ENCODE measurements around the gene VMP1.
A peak's percentile ranks its signal among the peaks of the same experiment; 100 is the strongest.
"Not testable (repeated sequence)": the region's sequence is repeated elsewhere in the genome, so short reads cannot be mapped to it uniquely, and the experiment has no call there.

The VMP1 gene

GRCh38 chr17:59751955-59752413 is 44.5 kb downstream of the VMP1 start:
- TF ChIP-seq CTCF (IDR thresholded peaks at IDR 0.05; ENCODE audit: insufficient read depth, missing control alignments) = no peak
- FAIRE-seq = no peak
- no peak for DNase-seq (ENCODE audit: insufficient read length, low spot score)

GRCh38 chr17:59752446-59752845 is 45.0 kb downstream of the VMP1 start:
- DNase-seq (ENCODE audit: insufficient read length, low spot score) (no peak), FAIRE-seq (no peak)
- no peak for TF ChIP-seq CTCF (IDR thresholded peaks at IDR 0.05; ENCODE audit: insufficient read depth, missing control alignments)

GRCh38 chr17:59752922-59753321 is 45.5 kb downstream of the VMP1 start:
- TF ChIP-seq CTCF (IDR thresholded peaks at IDR 0.05; ENCODE audit: insufficient read depth, missing control alignments) = no peak
- no peak for DNase-seq (ENCODE audit: insufficient read length, low spot score)
- FAIRE-seq = no peak

GRCh38 chr17:59753522-59754467 is 46.3 kb downstream of the VMP1 start:
- FAIRE-seq (no peak), DNase-seq (ENCODE audit: insufficient read length, low spot score) (no peak)
- TF ChIP-seq CTCF (IDR thresholded peaks at IDR 0.05; ENCODE audit: insufficient read depth, missing control alignments) = peak; percentile 92

GRCh38 chr17:59754552-59754951 is 47.1 kb downstream of the VMP1 start:
- no peak for TF ChIP-seq CTCF (IDR thresholded peaks at IDR 0.05; ENCODE audit: insufficient read depth, missing control alignments)
- DNase-seq (ENCODE audit: insufficient read length, low spot score) = no peak
- FAIRE-seq = no peak

GRCh38 chr17:59755069-59755468 is 47.6 kb downstream of the VMP1 start:
- not testable (repeated sequence) for DNase-seq (ENCODE audit: insufficient read length, low spot score); FAIRE-seq

GRCh38 chr17:59756236-59756818 is 48.9 kb downstream of the VMP1 start:
- TF ChIP-seq CTCF (IDR thresholded peaks at IDR 0.05; ENCODE audit: insufficient read depth, missing control alignments) = no peak
- FAIRE-seq (no peak), DNase-seq (ENCODE audit: insufficient read length, low spot score) (no peak)

Data from D721Med (cell line).